Ascending aorta (tissue), 2 donors: ENCODE results near the gene IL21R. TPM values are rescaled to one million over a fixed set of nuclear protein-coding genes. Genes with fewer than 3 reads are reported as not detected.

Experiments
- DNase-seq, 2 donors: peaks; one replicate each; pipeline ENCODE4 v3.0.0-alpha.2; 2019; ENCODE audit warnings: low spot score in 2 of 2
- H3K27ac ChIP-seq, 2 donors: fragments of 200-600 bp; sonication (generic); one replicate each; pipeline ENCODE4 v1.5.1; 2016 to 2017; ENCODE audit warnings: mild to moderate bottlenecking in 1 of 2
- H3K27me3 ChIP-seq: fragments of 200-600 bp; sonication (generic); one replicate; pipeline ENCODE4 v1.5.1; 2017
- H3K36me3 ChIP-seq, 2 donors: fragments of 200-600 bp; sonication (generic); one replicate each; pipeline ENCODE4 v1.5.1; 2016
- H3K4me1 ChIP-seq, 2 donors: fragments of 200-600 bp; sonication (generic); one replicate each; pipeline ENCODE4 v1.5.1; 2016 to 2017; ENCODE audit warnings: mild to moderate bottlenecking in 1 of 2
- H3K4me3 ChIP-seq, 2 donors: fragments of 200-600 bp; sonication (generic); one replicate each; pipeline ENCODE4 v1.5.1; 2016 to 2017; ENCODE audit warnings: mild to moderate bottlenecking in 1 of 2
- H3K9me3 ChIP-seq, 2 donors: fragments of 200-600 bp; sonication (generic); one replicate each; pipeline ENCODE4 v1.5.1; 2016
- intact Hi-C: fragments of 100-400 bp; cut with DNase I; formaldehyde crosslinking; loops from one replicate; pipeline ENCODE4 v1.15.1; 2023
- total RNA-seq: library from RNA; depleted of rRNA; stranded (reverse); fragments of >200 nt; gene quantifications from one replicate; pipeline ENCODE4 v1.1.0, GENCODE V29; 2016
- TF ChIP-seq, protein P1 (sequence below), 3 experiments: fragments of 200-600 bp in 2 of 3; fragments of 450-650 bp in 1 of 3; sonication (generic) in 2 of 3; IDR thresholded peaks; one replicate each; pipeline ENCODE4 v1.5.1; 2016 to 2019; ENCODE audit warnings: antibody characterized with exemption in 3 of 3, mild to moderate bottlenecking in 1 of 3, moderate library complexity in 1 of 3

Gene IL21R
- total RNA-seq, 1 donor from 2014 or later: 0.21 TPM

DNA sequence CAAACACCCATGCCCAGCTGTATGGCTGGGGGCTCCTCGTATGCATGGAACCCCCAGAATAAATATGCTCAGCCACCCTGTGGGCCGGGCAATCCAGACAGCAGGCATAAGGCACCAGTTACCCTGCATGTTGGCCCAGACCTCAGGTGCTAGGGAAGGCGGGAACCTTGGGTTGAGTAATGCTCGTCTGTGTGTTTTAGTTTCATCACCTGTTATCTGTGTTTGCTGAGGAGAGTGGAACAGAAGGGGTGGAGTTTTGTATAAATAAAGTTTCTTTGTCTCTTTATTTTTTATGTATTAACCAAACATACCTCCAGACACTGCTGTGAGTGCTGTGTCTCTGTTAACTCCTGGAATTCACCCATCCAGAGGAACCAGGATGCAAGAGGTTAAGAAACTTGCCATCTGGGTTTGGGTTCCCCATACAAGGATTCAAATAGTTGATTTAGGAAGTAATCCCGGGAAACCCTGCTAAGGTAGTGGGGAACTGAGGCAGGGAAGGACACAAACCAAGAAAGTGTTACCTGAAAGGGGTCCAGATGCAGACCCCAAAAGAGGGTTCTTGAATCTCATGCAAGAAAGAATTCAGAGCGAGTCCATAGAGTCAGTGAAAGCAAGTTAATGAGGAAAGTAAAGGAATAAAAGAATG lies 37.4 kb upstream of the IL21R start:
- H3K27ac ChIP-seq: no peak overlapping the region
- H3K9me3 ChIP-seq: no peaks in the 10 kb centered on the region
- TF ChIP-seq, protein P1, sequence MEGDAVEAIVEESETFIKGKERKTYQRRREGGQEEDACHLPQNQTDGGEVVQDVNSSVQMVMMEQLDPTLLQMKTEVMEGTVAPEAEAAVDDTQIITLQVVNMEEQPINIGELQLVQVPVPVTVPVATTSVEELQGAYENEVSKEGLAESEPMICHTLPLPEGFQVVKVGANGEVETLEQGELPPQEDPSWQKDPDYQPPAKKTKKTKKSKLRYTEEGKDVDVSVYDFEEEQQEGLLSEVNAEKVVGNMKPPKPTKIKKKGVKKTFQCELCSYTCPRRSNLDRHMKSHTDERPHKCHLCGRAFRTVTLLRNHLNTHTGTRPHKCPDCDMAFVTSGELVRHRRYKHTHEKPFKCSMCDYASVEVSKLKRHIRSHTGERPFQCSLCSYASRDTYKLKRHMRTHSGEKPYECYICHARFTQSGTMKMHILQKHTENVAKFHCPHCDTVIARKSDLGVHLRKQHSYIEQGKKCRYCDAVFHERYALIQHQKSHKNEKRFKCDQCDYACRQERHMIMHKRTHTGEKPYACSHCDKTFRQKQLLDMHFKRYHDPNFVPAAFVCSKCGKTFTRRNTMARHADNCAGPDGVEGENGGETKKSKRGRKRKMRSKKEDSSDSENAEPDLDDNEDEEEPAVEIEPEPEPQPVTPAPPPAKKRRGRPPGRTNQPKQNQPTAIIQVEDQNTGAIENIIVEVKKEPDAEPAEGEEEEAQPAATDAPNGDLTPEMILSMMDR (IDR thresholded peaks at IDR 0.05): no peak
- peaks cover 0 to 5% of the 10 kb centered on the region in 2 donors for H3K4me1 ChIP-seq
- intact Hi-C loops: loop anchor here (10.0 kb wide), 1 partner anchor 50 kb away; the partner anchor contains the start of gene IL4R
- no peaks in the 10 kb centered on the region for H3K27me3 ChIP-seq
- peaks cover 20 to 39% of the 10 kb centered on the region in 2 donors for H3K36me3 ChIP-seq
- DNase-seq: no peak
- H3K4me3 ChIP-seq: no peak overlapping the region

DNA sequence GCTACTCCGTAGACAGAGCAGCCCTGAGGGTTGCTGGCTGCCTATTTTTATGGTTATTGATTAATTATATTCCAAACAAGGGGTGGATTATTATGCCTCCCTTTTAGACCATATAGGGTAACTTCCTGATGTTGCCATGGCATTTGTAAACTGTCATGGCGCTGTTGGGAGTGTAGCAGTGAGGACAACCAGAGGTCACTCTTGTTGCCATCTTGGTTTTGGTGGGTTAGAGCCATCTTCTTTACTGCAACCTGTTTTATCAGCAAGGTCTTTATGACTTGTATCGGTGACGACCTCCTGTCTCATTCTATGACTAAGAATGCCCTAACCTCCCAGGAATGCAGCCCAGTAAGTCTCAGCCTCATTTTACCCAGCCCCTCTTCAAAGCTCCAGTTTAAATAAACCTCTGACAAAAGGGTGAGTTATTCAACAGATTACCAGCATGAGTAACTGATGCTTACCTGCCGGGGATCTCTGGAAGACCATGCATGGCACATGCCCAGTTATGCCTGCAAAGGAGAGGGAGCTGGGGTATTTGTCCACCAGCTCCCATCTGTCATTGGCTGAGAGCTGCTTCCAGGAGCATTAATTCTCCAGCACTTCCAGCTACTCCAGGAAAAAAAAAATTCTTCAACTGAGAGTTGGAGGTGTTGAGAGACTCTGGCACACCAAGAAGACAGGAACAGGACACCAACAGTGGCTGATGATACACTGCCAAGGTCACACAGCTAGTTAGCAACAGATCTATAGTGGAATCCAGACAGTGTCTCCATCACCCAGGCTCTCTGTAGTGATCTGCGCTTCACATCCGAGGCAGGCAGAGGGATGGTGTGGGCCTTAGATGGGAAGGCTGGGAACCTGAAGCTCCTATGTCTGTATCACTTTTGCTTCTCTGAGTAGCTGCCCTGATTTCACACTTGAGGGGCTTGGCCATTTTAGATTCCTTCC lies 36.6 kb upstream of the IL21R start:
- TF ChIP-seq, protein P1 (IDR thresholded peaks at IDR 0.05): no peak
- Histone ChIP-seq H3K4me3 (no peak overlapping the region), H3K27ac (no peak overlapping the region), H3K4me1 (peaks cover 0 to 5% of the 10 kb centered on the region in 2 donors), H3K9me3 (no peaks in the 10 kb centered on the region), H3K27me3 (no peaks in the 10 kb centered on the region), H3K36me3 (peaks cover 20 to 32% of the 10 kb centered on the region in 2 donors)
- intact Hi-C loops: loop anchor here (10.0 kb wide), 1 partner anchor 51 kb away; the partner anchor contains the start of gene IL4R
- no peak for DNase-seq

DNA sequence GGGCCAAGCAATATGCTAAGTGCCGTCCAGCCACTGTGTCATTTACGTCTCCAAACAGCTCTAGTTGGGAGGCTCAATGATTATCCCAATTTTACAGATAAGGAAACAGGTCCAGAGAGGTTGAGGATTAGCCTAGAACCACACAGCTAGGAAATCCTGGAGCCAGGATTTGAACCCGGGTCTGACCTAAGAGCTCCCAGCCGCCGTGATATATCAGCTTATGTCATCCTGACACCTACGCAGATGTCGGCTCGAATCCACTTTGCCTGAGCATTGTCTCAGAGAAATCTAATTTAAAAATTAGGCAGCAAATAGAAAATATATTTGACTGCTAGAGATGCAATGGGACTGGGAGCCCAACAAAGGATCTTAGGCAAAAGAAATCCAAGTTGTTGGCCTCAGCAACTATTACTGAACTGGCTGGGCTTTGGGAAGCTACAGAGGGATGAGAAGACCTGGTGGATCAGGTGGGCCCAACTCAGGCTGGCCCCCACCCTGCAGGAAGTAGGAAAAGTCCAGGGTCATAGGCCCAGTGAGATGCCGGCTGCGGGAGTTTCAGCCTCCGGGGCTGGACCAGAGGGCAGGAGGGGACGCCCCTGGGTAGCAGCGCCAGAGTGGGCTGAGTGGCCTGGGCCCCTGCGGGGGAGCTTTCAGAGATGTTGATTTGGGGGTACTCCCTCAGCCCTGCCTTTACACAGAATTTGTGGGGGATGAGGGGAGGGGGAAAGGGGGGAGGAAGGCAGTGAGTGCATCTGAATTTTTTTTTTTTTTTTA lies 35.1 kb upstream of the IL21R start:
- intact Hi-C loops: loop anchor here (1.0 to 10.0 kb wide), 2 partner anchors 52 to 212 kb away; partner anchors contain the start of gene IL4R
- no peak for DNase-seq
- Histone ChIP-seq H3K36me3 (peaks cover 13 to 20% of the 10 kb centered on the region in 2 donors), H3K9me3 (no peaks in the 10 kb centered on the region), H3K4me1 (peaks cover 0 to 5% of the 10 kb centered on the region in 2 donors), H3K27me3 (no peaks in the 10 kb centered on the region), H3K4me3 (no peak overlapping the region), H3K27ac (peak overlapping the region; percentile 44 to 59)
- TF ChIP-seq, protein P1 (IDR thresholded peaks at IDR 0.05): no peak

DNA sequence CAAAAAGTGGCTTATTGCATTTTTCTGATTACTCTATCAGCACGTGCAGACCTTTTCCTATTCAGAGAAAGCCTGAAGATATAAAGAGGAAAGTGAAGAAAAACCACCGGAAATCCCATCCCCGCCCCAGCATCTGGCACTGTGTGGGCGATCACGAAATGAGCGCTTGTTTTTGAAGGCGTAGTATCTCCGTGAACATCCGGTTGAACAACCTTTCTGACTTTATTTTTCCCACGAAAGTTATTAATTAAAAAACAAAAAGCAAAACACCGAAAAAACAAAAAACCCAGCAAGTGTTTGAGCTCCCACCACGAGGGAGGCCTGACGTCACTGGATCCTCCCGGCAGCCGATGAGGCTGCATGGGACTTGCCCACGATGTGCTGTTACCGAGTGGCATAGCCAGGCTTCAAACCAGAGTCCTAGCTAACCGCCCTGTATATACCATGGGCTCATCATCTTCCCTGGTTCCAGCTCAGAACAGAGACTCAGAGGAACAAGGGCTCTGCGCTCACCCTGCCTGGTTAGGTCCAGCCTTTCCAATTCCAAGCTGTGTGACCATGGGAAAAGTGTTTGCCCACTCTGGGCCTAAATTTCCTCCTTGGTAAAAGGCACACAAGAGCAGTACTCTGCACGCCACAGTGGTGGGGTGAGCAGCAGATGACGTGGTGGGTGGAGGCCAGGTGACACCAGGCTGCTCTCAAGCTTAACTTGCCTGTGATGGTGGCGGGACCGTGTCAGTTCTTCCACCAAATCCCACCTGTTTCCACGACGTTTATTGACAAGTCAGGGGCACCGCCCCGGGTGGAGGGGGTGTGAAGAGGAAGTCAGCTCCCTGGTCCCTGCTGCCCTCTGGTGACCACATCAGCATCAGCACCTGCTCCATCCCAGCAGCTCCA lies 34.3 kb upstream of the IL21R start:
- Histone ChIP-seq H3K4me1 (peaks cover 0 to 5% of the 10 kb centered on the region in 2 donors), H3K27me3 (no peaks in the 10 kb centered on the region), H3K36me3 (peaks cover 10 to 12% of the 10 kb centered on the region in 2 donors), H3K9me3 (no peaks in the 10 kb centered on the region), H3K27ac (peak overlapping the region; percentile 44 to 59), H3K4me3 (peak overlapping the region; percentile 13 to 41)
- DNase-seq: peak; percentile 43 to 87
- TF ChIP-seq, protein P1 (IDR thresholded peaks at IDR 0.05): peak; percentile 53 to 85 (median 81)
- intact Hi-C loops: loop anchor here (1.0 to 10.0 kb wide), 4 partner anchors 53 to 212 kb away; partner anchors contain the start of gene IL4R
